Activated naive CD4-positive, alpha-beta T cell treated with anti-CD3 and anti-CD28 coated beads for 36 hours (primary cell): Measurements from ENCODE around the gene LHFPL6. TPM values are rescaled to one million over a fixed set of nuclear protein-coding genes. Genes with fewer than 3 reads are reported as not detected.

Source experiments
- CTCF ChIA-PET: fragments of 350-600 bp; sonication (Branson Sonifier 250); formaldehyde crosslinking; loops from one replicate; lab custom pipeline; 2021; ENCODE audit warnings: antibody characterized with exemption; lab: Charles Lee
- DNase-seq: peaks from one replicate; pipeline ENCODE4 v3.0.0-alpha.2; 2020
- H3K27ac Mint-ChIP-seq: one replicate; pipeline ENCODE4 v1.8.0; 2021; ENCODE audit warnings: mild to moderate bottlenecking, mixed read lengths
- H3K27me3 Mint-ChIP-seq: one replicate; pipeline ENCODE4 v1.8.0; 2021; ENCODE audit warnings: low read depth, mixed read lengths
- H3K36me3 Mint-ChIP-seq: one replicate; pipeline ENCODE4 v1.8.0; 2021; ENCODE audit warnings: low read depth, mixed read lengths
- H3K4me1 Mint-ChIP-seq: one replicate; pipeline ENCODE4 v1.8.0; 2021; ENCODE audit warnings: low read depth, mixed read lengths
- H3K4me3 Mint-ChIP-seq: one replicate; pipeline ENCODE4 v1.8.0; 2021; ENCODE audit warnings: mild to moderate bottlenecking, moderate library complexity, mixed read lengths
- H3K9me3 Mint-ChIP-seq: one replicate; pipeline ENCODE4 v1.8.0; 2021; ENCODE audit warnings: mixed read lengths
- intact Hi-C: fragments of 100-400 bp; cut with micrococcal nuclease; formaldehyde crosslinking; loops from one replicate; pipeline ENCODE4 v1.15.1; 2023
- total RNA-seq, 2 experiments: library from RNA; stranded (reverse); gene quantifications; one replicate each; pipeline ENCODE4 v1.2.3, GENCODE V29; 2021

Gene LHFPL6
- total RNA-seq, 2 experiments from 2014 or later, result 1.2 to 1.5 TPM

DNA sequence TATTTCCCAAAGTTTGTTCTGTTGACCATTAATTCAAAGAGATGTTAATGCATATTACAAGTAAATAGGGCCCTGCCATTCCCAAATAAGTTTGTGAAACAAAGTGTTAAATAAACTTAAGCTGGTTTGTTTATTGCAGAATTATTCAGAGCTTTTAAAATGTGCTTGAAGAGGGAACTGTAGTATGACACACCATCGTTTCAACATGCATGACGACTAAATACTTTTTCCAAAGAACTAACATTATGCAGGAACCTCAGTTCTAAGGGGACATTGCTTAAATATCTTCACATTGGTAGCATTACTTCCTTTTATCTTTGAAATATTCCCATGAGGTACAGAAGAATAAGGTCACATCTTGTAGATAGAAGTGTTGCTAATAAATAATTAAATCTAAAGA is 14.6 kb downstream of the LHFPL6 start:
- Mint-ChIP-seq H3K9me3 (no peaks in the 10 kb centered on the region), H3K27ac (no peak overlapping the region), H3K4me1 (no peaks in the 10 kb centered on the region), H3K4me3 (no peak overlapping the region), H3K27me3 (peaks cover 11% of the 10 kb centered on the region), H3K36me3 (no peaks in the 10 kb centered on the region)
- CTCF ChIA-PET, result interaction anchor here (1.4 kb wide), 1 partner anchor 28 kb away, joined by 3 read pairs; no protein-coding TSS in a partner anchor
- DNase-seq, result no peak
- intact Hi-C loops, result no loop called here

DNA sequence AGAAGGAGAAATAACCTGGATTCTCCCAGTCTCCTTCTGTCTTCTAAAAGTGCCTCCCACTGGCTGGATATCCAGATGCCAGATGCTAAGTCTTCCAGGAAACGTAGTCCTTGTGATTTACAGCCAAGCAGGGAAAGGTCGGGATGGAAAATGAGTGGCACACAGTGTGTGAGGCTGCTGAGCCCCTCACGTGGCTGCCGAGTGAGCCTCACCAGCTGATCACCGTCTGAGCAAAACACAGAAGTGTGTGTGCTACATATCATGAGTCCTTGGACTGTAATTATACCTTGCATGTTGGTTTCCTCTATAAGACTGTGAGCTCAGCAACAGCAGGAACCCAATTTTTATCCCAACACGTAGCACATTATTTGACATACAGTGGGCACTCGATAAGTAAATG is 15.1 kb downstream of the LHFPL6 start:
- peaks cover 11% of the 10 kb centered on the region for H3K27me3 Mint-ChIP-seq
- H3K4me1 Mint-ChIP-seq, result no peaks in the 10 kb centered on the region
- DNase-seq, result no peak
- no peaks in the 10 kb centered on the region for H3K9me3 Mint-ChIP-seq
- no peak overlapping the region for H3K27ac Mint-ChIP-seq
- CTCF ChIA-PET, result interaction anchor here (1.4 kb wide), 1 partner anchor 28 kb away, joined by 3 read pairs; no protein-coding TSS in a partner anchor
- H3K36me3 Mint-ChIP-seq, result no peaks in the 10 kb centered on the region
- intact Hi-C loops, result no loop called here
- no peak overlapping the region for H3K4me3 Mint-ChIP-seq

DNA sequence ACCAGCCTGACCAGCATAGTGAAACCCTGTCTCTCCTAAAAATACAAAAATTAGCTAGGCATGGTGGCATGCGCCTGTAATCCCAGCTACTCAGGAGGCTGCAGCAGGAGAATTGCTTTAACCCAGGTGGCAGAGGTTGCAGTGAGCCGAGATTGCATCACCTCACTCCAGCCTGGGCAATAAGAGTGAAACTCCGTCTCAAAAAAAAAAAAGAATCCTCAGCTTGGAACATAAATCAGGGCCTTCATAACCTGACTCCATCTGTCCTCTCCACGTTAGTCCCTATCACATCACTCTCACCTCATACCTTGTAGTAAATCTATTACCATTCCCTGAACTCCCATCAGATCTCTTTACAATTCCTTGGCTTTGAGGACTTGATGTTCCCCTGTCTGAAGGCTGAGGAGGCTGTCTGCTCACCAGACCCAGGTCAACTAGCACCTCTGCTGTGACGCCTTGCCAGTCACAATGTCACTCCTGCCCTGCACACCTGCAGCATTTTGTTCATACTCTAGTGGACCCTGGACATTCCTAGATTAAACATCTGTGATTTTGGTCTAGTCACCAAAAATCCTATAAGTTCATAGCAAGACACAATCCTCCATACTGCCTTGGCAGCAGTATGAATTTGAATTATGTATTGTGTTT is 15.9 kb downstream of the LHFPL6 start:
- Mint-ChIP-seq H3K4me1 (no peaks in the 10 kb centered on the region), H3K4me3 (no peak overlapping the region), H3K9me3 (no peaks in the 10 kb centered on the region), H3K27ac (no peak overlapping the region), H3K36me3 (no peaks in the 10 kb centered on the region), H3K27me3 (peaks cover 10% of the 10 kb centered on the region)
- CTCF ChIA-PET, result no interaction called here
- DNase-seq, result no peak
- intact Hi-C loops, result no loop called here

DNA sequence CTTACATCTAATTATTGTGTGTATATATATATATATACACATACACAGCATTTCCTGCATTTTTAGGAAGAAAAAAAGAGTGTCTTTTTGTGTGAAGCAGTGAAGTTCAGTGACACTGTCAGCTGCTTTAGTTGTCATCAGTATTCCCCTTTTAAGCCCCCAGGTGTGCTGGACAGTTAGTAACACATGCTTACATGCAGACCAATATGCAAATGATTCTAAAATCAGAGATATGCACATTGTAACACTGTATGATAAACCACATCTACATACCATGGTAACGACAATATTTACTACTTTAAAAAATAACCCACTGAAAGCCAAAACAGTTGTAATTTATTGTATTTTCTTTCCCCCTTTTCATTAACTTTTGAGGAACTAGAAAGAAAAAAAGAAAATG is 16.8 kb downstream of the LHFPL6 start:
- CTCF ChIA-PET, result interaction anchor here (0.6 to 1.8 kb wide), 3 partner anchors 26 to 107 kb away, joined by 3 to 7 read pairs (median 3); no protein-coding TSS in a partner anchor
- no peaks in the 10 kb centered on the region for H3K9me3 Mint-ChIP-seq
- peaks cover 9% of the 10 kb centered on the region for H3K27me3 Mint-ChIP-seq
- no peaks in the 10 kb centered on the region for H3K36me3 Mint-ChIP-seq
- DNase-seq, result no peak
- no peak overlapping the region for H3K4me3 Mint-ChIP-seq
- no peaks in the 10 kb centered on the region for H3K4me1 Mint-ChIP-seq
- intact Hi-C loops, result no loop called here
- H3K27ac Mint-ChIP-seq, result no peak overlapping the region

DNA sequence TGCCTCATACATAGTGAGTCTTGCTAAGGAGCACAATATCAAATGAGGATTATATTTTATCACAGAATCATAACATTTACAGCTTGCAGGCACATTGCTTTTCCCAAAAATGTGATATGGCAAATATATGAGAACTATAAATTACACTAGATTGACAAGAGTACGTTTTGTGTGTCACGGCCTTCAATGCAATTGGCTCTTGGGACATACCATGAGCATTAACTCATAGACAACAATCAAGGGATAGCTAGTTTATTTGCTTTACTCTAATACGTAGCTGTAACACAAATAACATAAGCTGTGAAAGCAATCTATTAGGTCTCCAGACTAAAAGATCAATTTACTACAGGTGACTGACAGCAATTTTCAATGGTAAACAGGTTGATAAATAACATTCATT is 17.8 kb downstream of the LHFPL6 start:
- Mint-ChIP-seq H3K36me3 (no peaks in the 10 kb centered on the region), H3K27me3 (peaks cover 6% of the 10 kb centered on the region), H3K9me3 (no peaks in the 10 kb centered on the region), H3K4me3 (no peak overlapping the region), H3K4me1 (no peaks in the 10 kb centered on the region), H3K27ac (no peak overlapping the region)
- no peak for DNase-seq
- intact Hi-C loops, result no loop called here
- CTCF ChIA-PET, result interaction anchor here (0.6 to 1.8 kb wide), 3 partner anchors 13 to 31 kb away, joined by 3 to 7 read pairs (median 3); no protein-coding TSS in a partner anchor

DNA sequence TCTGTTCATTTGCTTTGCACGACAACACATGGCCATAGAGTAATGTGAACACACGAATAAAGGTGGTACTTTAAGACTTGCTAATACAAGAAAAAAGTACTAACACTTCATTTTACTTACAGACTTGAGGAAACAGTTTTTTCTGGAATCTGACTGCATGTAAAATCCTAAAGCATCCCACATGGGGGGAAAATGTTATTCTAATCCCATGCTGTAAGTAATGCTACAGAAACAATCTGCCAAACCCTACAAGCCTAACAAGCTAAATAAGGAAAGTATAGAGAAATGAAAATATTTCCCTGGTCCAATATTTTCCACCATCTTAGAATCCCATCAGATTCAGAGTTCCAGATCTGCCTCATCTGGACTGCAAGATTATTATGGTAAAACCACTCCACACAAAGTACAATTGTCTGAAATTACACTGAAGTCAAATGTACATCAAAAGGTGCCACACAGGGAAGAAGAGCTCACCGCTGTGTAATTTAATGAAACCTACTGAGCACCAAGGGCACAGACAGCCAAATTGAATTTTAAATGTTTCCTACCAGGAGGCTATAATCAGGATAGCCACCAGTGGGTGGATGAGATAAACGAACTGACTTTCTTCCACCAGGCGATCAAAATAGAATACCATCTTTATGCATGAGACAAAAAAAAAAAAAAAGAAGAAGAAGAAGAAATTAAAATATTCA is 22.0 kb downstream of the LHFPL6 start:
- DNase-seq, result no peak
- CTCF ChIA-PET, result no interaction called here
- no peaks in the 10 kb centered on the region for H3K4me1 Mint-ChIP-seq
- no peaks in the 10 kb centered on the region for H3K27me3 Mint-ChIP-seq
- H3K9me3 Mint-ChIP-seq, result no peaks in the 10 kb centered on the region
- intact Hi-C loops, result no loop called here
- no peak overlapping the region for H3K27ac Mint-ChIP-seq
- no peak overlapping the region for H3K4me3 Mint-ChIP-seq
- no peaks in the 10 kb centered on the region for H3K36me3 Mint-ChIP-seq

DNA sequence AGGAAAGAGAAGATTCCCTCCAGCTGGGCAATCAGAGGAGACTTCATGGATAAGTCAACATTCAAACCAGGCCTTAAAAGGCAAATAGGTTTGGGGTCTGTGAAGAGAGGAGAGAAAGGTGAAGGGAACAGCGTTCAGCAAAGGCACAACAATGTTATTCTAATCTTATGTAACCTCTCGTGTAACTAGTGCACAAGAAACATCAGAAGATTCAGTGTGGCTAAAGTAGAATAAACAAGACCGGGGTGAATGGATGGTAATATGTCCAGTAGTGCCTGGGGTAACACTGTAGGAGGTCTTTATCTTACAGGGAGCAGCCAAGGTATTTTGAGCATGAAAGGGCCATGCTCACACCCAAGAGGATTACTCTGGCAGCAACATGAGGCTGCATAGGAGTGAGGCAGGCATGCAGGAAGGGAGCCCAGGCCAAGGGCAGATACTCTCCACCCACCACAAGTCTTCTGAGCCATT is 24.1 kb downstream of the LHFPL6 start:
- Mint-ChIP-seq H3K4me1 (no peaks in the 10 kb centered on the region), H3K36me3 (no peaks in the 10 kb centered on the region), H3K27me3 (no peaks in the 10 kb centered on the region), H3K9me3 (no peaks in the 10 kb centered on the region), H3K27ac (no peak overlapping the region), H3K4me3 (no peak overlapping the region)
- CTCF ChIA-PET, result no interaction called here
- intact Hi-C loops, result no loop called here
- no peak for DNase-seq

DNA sequence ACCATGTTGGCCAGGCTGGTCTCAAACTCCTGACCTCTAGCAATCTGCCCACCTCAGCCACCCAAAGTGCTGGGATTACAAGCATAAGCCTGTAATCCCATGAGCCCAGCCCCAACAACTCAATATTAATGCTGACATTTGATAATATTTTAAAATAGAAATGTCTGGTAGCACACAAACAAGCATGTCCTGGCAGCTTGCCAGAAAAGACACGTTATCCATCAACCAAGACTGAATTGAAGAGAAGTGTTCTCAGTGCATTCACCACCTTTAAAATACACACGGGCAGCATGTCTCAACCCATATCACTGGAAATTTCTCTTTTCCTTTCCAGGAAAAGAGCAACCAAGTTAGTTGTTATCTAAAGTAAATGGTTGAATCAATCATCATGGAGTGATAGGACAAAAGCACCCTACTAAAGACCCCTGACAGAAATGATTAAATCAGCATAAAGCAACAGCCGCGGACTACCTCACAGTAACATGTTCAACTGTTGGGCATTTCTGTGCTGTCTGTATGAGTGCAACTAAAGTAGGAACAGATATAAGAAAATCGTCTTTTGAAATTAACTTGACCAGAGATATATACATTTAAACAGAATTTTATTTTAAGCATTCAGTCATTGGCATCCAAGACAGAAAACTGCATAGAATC is 25.0 kb downstream of the LHFPL6 start:
- Mint-ChIP-seq H3K9me3 (no peaks in the 10 kb centered on the region), H3K36me3 (no peaks in the 10 kb centered on the region), H3K27ac (no peak overlapping the region), H3K4me3 (no peak overlapping the region), H3K4me1 (no peaks in the 10 kb centered on the region), H3K27me3 (no peaks in the 10 kb centered on the region)
- intact Hi-C loops, result no loop called here
- DNase-seq, result no peak
- CTCF ChIA-PET, result interaction anchor here (0.6 kb wide), 1 partner anchor 111 kb away, joined by 3 read pairs; no protein-coding TSS in a partner anchor

DNA sequence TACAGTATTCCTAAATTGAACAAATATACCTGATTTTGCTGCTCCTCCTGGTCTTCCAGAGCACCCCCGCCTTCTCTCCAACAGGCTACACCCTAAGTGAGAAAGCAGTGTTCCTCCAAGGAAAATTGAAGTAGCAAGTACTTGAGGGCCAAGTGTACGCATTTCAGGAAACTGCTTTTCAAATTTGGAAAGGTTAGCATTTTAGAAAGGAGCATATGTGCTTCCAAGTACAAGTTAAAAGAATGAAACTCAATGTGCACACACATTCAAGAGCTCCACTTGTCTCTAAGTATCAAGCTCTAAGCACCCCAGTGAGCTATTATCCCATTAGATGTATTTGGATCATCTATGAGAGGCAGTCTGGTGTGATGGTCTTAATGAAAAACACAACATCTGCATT is 25.8 kb downstream of the LHFPL6 start:
- CTCF ChIA-PET, result no interaction called here
- H3K27me3 Mint-ChIP-seq, result peaks cover 5% of the 10 kb centered on the region

DNA sequence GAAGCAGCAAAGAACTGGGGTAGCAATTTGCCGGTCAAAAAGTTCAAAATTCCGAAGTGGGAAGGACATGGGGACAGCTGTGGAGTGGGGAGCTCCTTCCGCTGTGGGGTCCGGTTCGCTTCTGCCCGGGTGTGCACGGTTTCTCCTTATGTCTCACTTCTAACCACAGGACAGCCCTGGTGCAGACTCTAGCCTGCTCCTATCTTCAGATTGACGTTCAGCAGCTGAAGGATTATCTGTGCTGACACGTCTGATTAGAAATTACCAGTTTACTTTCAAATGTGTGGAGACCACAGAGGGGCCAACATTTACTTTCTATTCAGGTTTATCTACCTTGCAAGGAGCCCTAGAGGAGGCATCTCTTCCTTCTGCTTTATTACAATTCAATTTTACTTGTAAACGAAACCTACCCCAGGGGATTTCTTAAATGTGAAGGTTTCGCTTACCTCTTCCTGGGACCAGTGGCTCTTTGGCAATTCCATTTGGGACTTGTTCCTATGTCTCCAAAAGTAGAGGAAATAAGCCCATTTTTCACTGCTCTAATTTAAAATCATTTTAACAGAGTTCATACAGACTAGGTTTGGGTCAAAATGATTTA is 27.3 kb downstream of the LHFPL6 start:
- H3K9me3 Mint-ChIP-seq, result no peaks in the 10 kb centered on the region
- H3K4me1 Mint-ChIP-seq, result no peaks in the 10 kb centered on the region
- no peak for DNase-seq
- CTCF ChIA-PET, result interaction anchor here (0.6 to 1.8 kb wide), 3 partner anchors 8 to 37 kb away, joined by 3 to 10 read pairs (median 4); no protein-coding TSS in a partner anchor
- H3K36me3 Mint-ChIP-seq, result no peaks in the 10 kb centered on the region
- no peak overlapping the region for H3K27ac Mint-ChIP-seq
- H3K27me3 Mint-ChIP-seq, result peaks cover 5% of the 10 kb centered on the region
- no peak overlapping the region for H3K4me3 Mint-ChIP-seq
- intact Hi-C loops, result no loop called here

More for the DNA sequence above, 25.8 kb downstream of the LHFPL6 start:
- no peak overlapping the region for H3K27ac Mint-ChIP-seq
- H3K4me1 Mint-ChIP-seq, result no peaks in the 10 kb centered on the region
- intact Hi-C loops, result no loop called here
- H3K9me3 Mint-ChIP-seq, result no peaks in the 10 kb centered on the region
- H3K4me3 Mint-ChIP-seq, result no peak overlapping the region
- no peaks in the 10 kb centered on the region for H3K36me3 Mint-ChIP-seq
- no peak for DNase-seq

DNA sequence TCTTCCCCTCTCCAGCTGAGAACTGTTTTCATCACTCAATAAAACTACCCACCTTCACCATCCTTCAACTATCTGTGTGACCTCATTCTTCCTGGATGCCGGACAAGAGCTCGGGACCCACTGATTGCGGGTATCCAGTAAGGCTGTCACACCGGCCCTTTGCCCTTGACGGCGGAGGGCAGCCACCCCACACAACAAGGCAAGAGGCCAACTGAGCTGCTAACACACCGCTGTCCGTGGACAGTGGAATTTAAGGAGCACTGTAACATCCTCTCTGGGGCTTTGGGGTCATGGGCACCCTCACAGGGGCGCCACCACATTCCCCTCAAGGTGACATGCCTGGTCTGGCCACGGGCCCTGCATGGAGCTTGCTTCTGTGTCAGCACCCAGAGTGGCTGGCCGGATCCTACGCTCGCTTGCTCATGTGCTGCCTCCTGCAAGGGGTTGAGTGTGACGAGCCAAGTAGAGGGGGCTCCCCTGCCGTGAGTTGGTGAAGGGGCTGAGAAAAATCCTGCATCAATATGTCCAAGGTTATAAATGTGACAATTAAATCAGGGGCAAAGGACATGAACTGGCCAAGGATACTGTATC is 31.4 kb downstream of the LHFPL6 start:
- no peaks in the 10 kb centered on the region for H3K4me1 Mint-ChIP-seq
- intact Hi-C loops, result no loop called here
- no peak for DNase-seq
- no peaks in the 10 kb centered on the region for H3K9me3 Mint-ChIP-seq
- H3K4me3 Mint-ChIP-seq, result no peak overlapping the region
- CTCF ChIA-PET, result interaction anchor here (0.7 kb wide), 1 partner anchor 13 kb away, joined by 3 read pairs; no protein-coding TSS in a partner anchor
- no peak overlapping the region for H3K27ac Mint-ChIP-seq
- no peaks in the 10 kb centered on the region for H3K36me3 Mint-ChIP-seq
- H3K27me3 Mint-ChIP-seq, result peaks cover 14% of the 10 kb centered on the region

DNA sequence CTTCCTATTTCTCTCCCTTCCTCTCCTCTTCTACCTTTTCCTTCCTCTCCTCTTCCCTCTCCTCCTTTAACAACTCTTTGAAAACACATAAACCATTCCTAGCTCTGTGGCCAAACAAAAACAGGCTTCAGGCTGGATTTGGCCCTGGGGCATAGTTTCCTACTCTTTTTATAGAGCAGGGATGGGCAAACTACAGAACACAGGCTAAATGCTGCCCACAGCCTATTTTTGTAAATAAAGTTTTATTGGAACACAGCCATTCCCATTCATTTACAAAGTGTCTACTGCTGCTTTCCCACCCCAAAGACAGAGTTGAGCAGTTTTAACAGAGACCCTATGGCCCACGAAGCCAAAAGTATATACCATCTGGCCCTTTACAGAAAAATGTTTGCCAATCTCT is 35.4 kb downstream of the LHFPL6 start:
- Mint-ChIP-seq H3K27ac (no peak overlapping the region), H3K27me3 (peaks cover 25% of the 10 kb centered on the region), H3K4me1 (no peaks in the 10 kb centered on the region), H3K9me3 (no peaks in the 10 kb centered on the region), H3K4me3 (no peak overlapping the region), H3K36me3 (no peaks in the 10 kb centered on the region)
- intact Hi-C loops, result no loop called here
- CTCF ChIA-PET, result no interaction called here
- DNase-seq, result no peak
